GM23338 (cell line): ENCODE results near the gene FMC1. TPM values are rescaled to one million over a fixed set of nuclear protein-coding genes. Genes with fewer than 3 reads are reported as not detected.

ENCODE experiments used
- ATAC-seq: fragments of 200-7000 bp; cut with Tn5 transposase; 3 replicates; pipeline ENCODE4 v1.9.1; 2020
- DNase-seq: peaks from one replicate; pipeline ENCODE4 v3.0.0-alpha.2; 2015; ENCODE audit warnings: low spot score
- H2AFZ ChIP-seq: fragments of 200-600 bp; sonication (generic); 2 replicates; pipeline ENCODE4 v1.8.0; 2016; ENCODE audit warnings: antibody characterized with exemption, mild to moderate bottlenecking, moderate library complexity
- H3F3A ChIP-seq: fragments of 200-600 bp; sonication (generic); replicated peaks from 2 replicates; pipeline ENCODE4 v1.8.0; 2017; ENCODE audit warnings: antibody characterized with exemption, mixed run types, low read depth
- H3K27ac ChIP-seq: fragments of 200-600 bp; sonication (generic); 2 replicates; pipeline ENCODE4 v1.6.1; 2016; ENCODE audit warnings: low read depth
- H3K27me3 ChIP-seq: fragments of 200-600 bp; sonication (generic); 2 replicates; pipeline ENCODE4 v1.8.0; 2016; ENCODE audit warnings: mild to moderate bottlenecking, mixed run types, moderate library complexity; ENCODE audit not compliant: insufficient read depth
- H3K36me3 ChIP-seq: fragments of 200-600 bp; sonication (generic); 2 replicates; pipeline ENCODE4 v1.8.0; 2016; ENCODE audit warnings: mild to moderate bottlenecking; ENCODE audit not compliant: insufficient read depth
- H3K4me1 ChIP-seq: fragments of 200-600 bp; sonication (generic); 2 replicates; pipeline ENCODE4 v1.8.0; 2016; ENCODE audit warnings: mild to moderate bottlenecking, moderate library complexity; ENCODE audit not compliant: insufficient read depth
- H3K4me2 ChIP-seq: fragments of 200-600 bp; sonication (generic); 2 replicates; pipeline ENCODE4 v1.7.1; 2017; ENCODE audit warnings: mixed run types
- H3K4me3 ChIP-seq: fragments of 200-600 bp; sonication (generic); 2 replicates; pipeline ENCODE4 v1.6.1; 2016; ENCODE audit warnings: mixed run types
- H3K79me2 ChIP-seq: fragments of 200-600 bp; sonication (generic); replicated peaks from 2 replicates; pipeline ENCODE4 v1.8.0; 2017; ENCODE audit warnings: mild to moderate bottlenecking; ENCODE audit not compliant: insufficient read depth
- H3K9me2 ChIP-seq: fragments of 200-600 bp; sonication (generic); 2 replicates; pipeline ENCODE4 v1.8.0; 2017; ENCODE audit not compliant: insufficient read depth
- H4K20me1 ChIP-seq: fragments of 200-600 bp; sonication (generic); replicated peaks from 2 replicates; pipeline ENCODE4 v1.8.0; 2017; ENCODE audit warnings: mild to moderate bottlenecking; ENCODE audit not compliant: insufficient read depth
- H3K27ac Mint-ChIP-seq: 2 replicates; pipeline ENCODE4 v1.8.0; 2020; ENCODE audit warnings: inconsistent platforms, mild to moderate bottlenecking, moderate library complexity, mixed read lengths
- H3K27me3 Mint-ChIP-seq: 3 replicates; pipeline ENCODE4 v1.8.0; 2022; ENCODE audit warnings: low read depth, mild to moderate bottlenecking, moderate library complexity, mixed read lengths, inconsistent platforms; ENCODE audit not compliant: insufficient read depth, poor library complexity
- H3K36me3 Mint-ChIP-seq: 3 replicates; pipeline ENCODE4 v1.8.0; 2021; ENCODE audit warnings: low read depth, mild to moderate bottlenecking, inconsistent platforms, moderate library complexity, mixed read lengths
- H3K4me1 Mint-ChIP-seq: 3 replicates; pipeline ENCODE4 v1.8.0; 2020; ENCODE audit warnings: mild to moderate bottlenecking, inconsistent platforms, mixed read lengths
- H3K4me3 Mint-ChIP-seq: 3 replicates; pipeline ENCODE4 v1.8.0; 2021; ENCODE audit warnings: moderate library complexity, mild to moderate bottlenecking, inconsistent platforms, mixed read lengths
- H3K9me3 Mint-ChIP-seq: 3 replicates; pipeline ENCODE4 v1.8.0; 2020; ENCODE audit warnings: moderate library complexity, mild to moderate bottlenecking, inconsistent platforms, mixed read lengths
- CREB1 ChIP-seq: fragments of 250-450 bp; sonication (Bioruptor Pico); IDR thresholded peaks from 2 replicates; pipeline ENCODE4 v1.5.0; 2020; ENCODE audit warnings: low read depth, mild to moderate bottlenecking, moderate library complexity
- CTCF ChIP-seq, 2 experiments: fragments of 200-600 bp in 1 of 2; sonication (generic) in 1 of 2; conservative IDR thresholded peaks; 2 replicates each; pipeline versions ENCODE4 v1.5.1 to v1.6.1; 2016 to 2017; ENCODE audit warnings: antibody characterized with exemption in 2 of 2, low read depth in 2 of 2, mild to moderate bottlenecking in 2 of 2, moderate library complexity in 1 of 2
- ETS1 ChIP-seq: IDR thresholded peaks from 2 replicates; pipeline ENCODE4 v1.6.1; 2016; ENCODE audit warnings: antibody characterized with exemption
- EZH2 ChIP-seq: fragments of 200-600 bp; sonication (generic); IDR thresholded peaks from one replicate; pipeline ENCODE4 v1.8.0; 2017; ENCODE audit warnings: antibody characterized with exemption, mild to moderate bottlenecking, low read depth; ENCODE audit not compliant: unreplicated experiment
- POLR2AphosphoS5 ChIP-seq: IDR thresholded peaks from 2 replicates; pipeline ENCODE4 v1.6.1; 2016; ENCODE audit warnings: antibody characterized with exemption, low read depth
- REST ChIP-seq: IDR thresholded peaks from one replicate; pipeline ENCODE4 v1.6.1; 2018; ENCODE audit warnings: antibody characterized with exemption; ENCODE audit not compliant: unreplicated experiment
- STAT1 ChIP-seq: IDR thresholded peaks from one replicate; pipeline ENCODE4 v1.6.1; 2016; ENCODE audit warnings: antibody characterized with exemption; ENCODE audit not compliant: unreplicated experiment
- ZNF331 ChIP-seq: fragments of 250-450 bp; sonication (Bioruptor Pico); IDR thresholded peaks from 2 replicates; pipeline ENCODE4 v1.5.0; 2020; ENCODE audit warnings: low read depth, mild to moderate bottlenecking, moderate library complexity
- polyA plus RNA-seq: library from polyadenylated mRNA; unstranded; fragments of >200 nt; fragmentation: Nextera tagmentation; extraction: Ambion mirVana; gene quantifications from 2 replicates; pipeline ENCODE4 v1.2.1, GENCODE V29; 2016
- total RNA-seq: library from RNA; depleted of rRNA; stranded (reverse); fragments of >200 nt; shearing (Covaris generic); gene quantifications from 2 replicates; pipeline ENCODE4 v1.2.3, GENCODE V29; 2014

Gene FMC1
- total and polyA plus RNA-seq, 2 experiments from 2014 or later, result 4.8 to 70.5 TPM

- H3K36me3 ChIP-seq, result no peaks in the 10 kb centered on the region
These were observed 46.9 kb upstream of the FMC1 start for GRCh38 chr7:139294241-139294640.

GRCh38 chr7:139294951-139295575 is 46.1 kb upstream of the FMC1 start:
- no peak overlapping the region for H3K4me3 ChIP-seq
- H3K27ac Mint-ChIP-seq, result peak overlapping the region; percentile 39; the same call in 1 of the 2 replicates
- H3K79me2 ChIP-seq, result no peaks in the 10 kb centered on the region
- no peak overlapping the region for H2AFZ ChIP-seq
- H3K9me3 Mint-ChIP-seq, result no peaks in the 10 kb centered on the region
- TF ChIP-seq ETS1 (no peak), CTCF (conservative IDR thresholded peaks at IDR 0.05; ENCODE audit: low read depth in 2 of 2) (no peak)
- H4K20me1 ChIP-seq, result no peaks in the 10 kb centered on the region
- DNase-seq (no peak), ATAC-seq (no peak)
- H3K4me3 Mint-ChIP-seq, result no peak overlapping the region
- no peaks in the 10 kb centered on the region for H3K9me2 ChIP-seq
- no peaks in the 10 kb centered on the region for H3F3A ChIP-seq
- H3K4me1 ChIP-seq, result no peaks in the 10 kb centered on the region
- no peaks in the 10 kb centered on the region for H3K36me3 ChIP-seq
- no peaks in the 10 kb centered on the region for H3K27me3 ChIP-seq
- no peak overlapping the region for H3K27ac ChIP-seq
- H3K4me2 ChIP-seq, result no peak overlapping the region
- peaks cover 3% of the 10 kb centered on the region; the same call in 1 of the 3 replicates for H3K36me3 Mint-ChIP-seq
- no peaks in the 10 kb centered on the region for H3K4me1 Mint-ChIP-seq
- H3K27me3 Mint-ChIP-seq, result no peaks in the 10 kb centered on the region

More at GRCh38 chr7:139294241-139294640, 46.9 kb upstream of the FMC1 start:
- H3K4me1 Mint-ChIP-seq, result no peaks in the 10 kb centered on the region
- Histone ChIP-seq H3K79me2 (no peaks in the 10 kb centered on the region), H3K9me2 (no peaks in the 10 kb centered on the region), H3K4me3 (no peak overlapping the region), H3K27me3 (no peaks in the 10 kb centered on the region), H3K4me1 (no peaks in the 10 kb centered on the region), H3F3A (no peaks in the 10 kb centered on the region), H3K27ac (no peak overlapping the region), H4K20me1 (no peaks in the 10 kb centered on the region), H2AFZ (no peak overlapping the region), H3K4me2 (no peak overlapping the region)
- no peak overlapping the region for H3K4me3 Mint-ChIP-seq
- H3K9me3 Mint-ChIP-seq, result no peaks in the 10 kb centered on the region
- no peak for TF ChIP-seq POLR2AphosphoS5
- H3K27me3 Mint-ChIP-seq, result no peaks in the 10 kb centered on the region
- H3K27ac Mint-ChIP-seq, result peak overlapping the region; percentile 0; the same call in 1 of the 2 replicates
- DNase-seq, result no peak
- H3K36me3 Mint-ChIP-seq, result peaks cover 3% of the 10 kb centered on the region; the same call in 1 of the 3 replicates
- no peak for ATAC-seq

- H3K4me1 ChIP-seq, result no peaks in the 10 kb centered on the region
- H3K27me3 Mint-ChIP-seq, result peaks cover 1% of the 10 kb centered on the region
- H3K4me3 Mint-ChIP-seq, result no peak overlapping the region
- no peaks in the 10 kb centered on the region for H3K4me1 Mint-ChIP-seq
- no peak overlapping the region for H3K4me2 ChIP-seq
- no peaks in the 10 kb centered on the region for H3K9me2 ChIP-seq
- no peaks in the 10 kb centered on the region for H3K79me2 ChIP-seq
- no peaks in the 10 kb centered on the region for H3F3A ChIP-seq
- H2AFZ ChIP-seq, result no peak overlapping the region
- no peak overlapping the region for H3K4me3 ChIP-seq
- no peaks in the 10 kb centered on the region for H4K20me1 ChIP-seq
- no peak overlapping the region for H3K27ac ChIP-seq
- no peak for DNase-seq
- H3K36me3 Mint-ChIP-seq, result peaks cover 5% of the 10 kb centered on the region; the same call in 2 of the 3 replicates
- H3K27me3 ChIP-seq, result no peaks in the 10 kb centered on the region
- no peaks in the 10 kb centered on the region for H3K36me3 ChIP-seq
- H3K9me3 Mint-ChIP-seq, result no peaks in the 10 kb centered on the region
- ATAC-seq, result no peak
- no peak overlapping the region for H3K27ac Mint-ChIP-seq
- TF ChIP-seq CTCF (conservative IDR thresholded peaks at IDR 0.05; ENCODE audit: low read depth in 2 of 2), result no peak
- no peak for TF ChIP-seq CREB1 (CRISPR knock-in tag)
- no peak for TF ChIP-seq ZNF331 (CRISPR knock-in tag)
- no peak for TF ChIP-seq EZH2
- no peak for TF ChIP-seq STAT1
- TF ChIP-seq REST, result no peak
- no peak for TF ChIP-seq POLR2AphosphoS5
- no peak for TF ChIP-seq ETS1
These were observed 43.3 kb upstream of the FMC1 start for GRCh38 chr7:139297795-139298194.
